ENCODE measurements around the gene PXMP4. TPM values are rescaled to one million over a fixed set of nuclear protein-coding genes. Genes with fewer than 3 reads are reported as not detected.
A peak's percentile ranks its signal among the peaks of the same experiment; 100 is the strongest.

The PXMP4 gene
- total and polyA plus RNA-seq, 12 donors = 6.8 to 47.4 (median 20.4) TPM

DNA sequence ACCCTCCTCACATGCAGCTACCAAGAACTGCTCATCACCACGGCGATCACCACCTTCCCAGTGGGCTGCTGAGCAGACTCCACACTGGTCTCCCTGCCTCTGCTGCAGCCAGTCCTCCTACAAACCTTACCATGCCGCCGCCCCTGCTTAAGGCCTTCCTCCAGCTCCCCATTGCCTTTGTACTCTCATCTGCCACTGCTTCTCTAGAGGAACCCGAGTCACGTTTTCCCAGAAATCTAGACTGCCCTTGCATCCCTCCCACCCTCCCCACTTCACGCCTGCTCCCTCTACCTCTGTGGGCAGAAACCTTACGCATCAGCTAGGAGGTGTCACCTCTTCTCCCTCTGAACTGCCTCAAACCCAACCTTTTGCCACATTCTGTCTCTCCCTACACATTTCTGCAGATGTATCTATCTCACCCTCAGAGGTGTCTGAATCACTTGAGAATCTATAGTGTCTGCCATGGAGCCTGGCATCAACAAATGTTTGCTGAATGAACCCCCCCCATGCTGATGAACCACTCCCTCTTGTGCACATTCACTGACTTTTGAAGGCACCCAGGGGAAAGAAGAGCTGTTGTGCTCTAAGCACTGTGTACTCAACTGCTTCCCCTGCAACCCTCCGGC lies 38.3 kb downstream of the PXMP4 start:
- Histone ChIP-seq H3K27me3 (no peaks in the 10 kb centered on the region), H3K4me1 (replicated peaks in 1 of 2) (peaks cover 4 to 10% of the 10 kb centered on the region in 2 donors), H3K36me3 (replicated peaks in 1 of 2) (no peaks in the 10 kb centered on the region), H3K27ac (no peak overlapping the region), H3K9me3 (replicated peaks in 1 of 3) (no peaks in the 10 kb centered on the region), H3K4me3 (no peak overlapping the region)
- WGBS, 4 donors = 89 to 96% (median 91%) methylated on average over 9 of the region's 9 CpGs
- no peak for DNase-seq
- intact Hi-C loops (cut with DNase I) = loop anchor here in 1 of 2 donors (5.0 kb wide), 1 partner anchor 40 kb away; the partner anchor contains the start of gene PXMP4
- TF ChIP-seq, protein P1, sequence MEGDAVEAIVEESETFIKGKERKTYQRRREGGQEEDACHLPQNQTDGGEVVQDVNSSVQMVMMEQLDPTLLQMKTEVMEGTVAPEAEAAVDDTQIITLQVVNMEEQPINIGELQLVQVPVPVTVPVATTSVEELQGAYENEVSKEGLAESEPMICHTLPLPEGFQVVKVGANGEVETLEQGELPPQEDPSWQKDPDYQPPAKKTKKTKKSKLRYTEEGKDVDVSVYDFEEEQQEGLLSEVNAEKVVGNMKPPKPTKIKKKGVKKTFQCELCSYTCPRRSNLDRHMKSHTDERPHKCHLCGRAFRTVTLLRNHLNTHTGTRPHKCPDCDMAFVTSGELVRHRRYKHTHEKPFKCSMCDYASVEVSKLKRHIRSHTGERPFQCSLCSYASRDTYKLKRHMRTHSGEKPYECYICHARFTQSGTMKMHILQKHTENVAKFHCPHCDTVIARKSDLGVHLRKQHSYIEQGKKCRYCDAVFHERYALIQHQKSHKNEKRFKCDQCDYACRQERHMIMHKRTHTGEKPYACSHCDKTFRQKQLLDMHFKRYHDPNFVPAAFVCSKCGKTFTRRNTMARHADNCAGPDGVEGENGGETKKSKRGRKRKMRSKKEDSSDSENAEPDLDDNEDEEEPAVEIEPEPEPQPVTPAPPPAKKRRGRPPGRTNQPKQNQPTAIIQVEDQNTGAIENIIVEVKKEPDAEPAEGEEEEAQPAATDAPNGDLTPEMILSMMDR (IDR thresholded peaks at IDR 0.05) = no peak
- TF ChIP-seq POLR2A (IDR thresholded peaks at IDR 0.05) = no peak

DNA sequence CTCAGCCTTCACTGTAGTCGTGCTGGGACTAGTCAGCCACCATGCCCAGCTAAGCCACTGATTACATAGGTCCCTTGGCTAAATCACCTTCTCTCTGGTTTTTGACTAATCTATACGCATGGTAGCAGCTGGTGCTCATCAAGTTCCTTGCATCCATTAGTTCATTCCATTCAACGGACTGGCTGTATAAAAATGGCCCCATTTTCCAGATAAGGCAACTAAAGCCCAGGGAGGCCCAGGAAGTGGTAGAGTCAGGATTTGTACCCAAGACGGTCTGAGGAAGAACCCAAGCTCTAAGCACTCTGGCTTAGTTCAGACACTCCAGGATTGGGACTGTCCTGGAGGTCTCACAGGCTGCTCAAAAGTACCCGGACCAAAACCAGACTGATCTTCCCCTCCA lies 38.8 kb downstream of the PXMP4 start:
- no peak for DNase-seq
- Histone ChIP-seq H3K9me3 (replicated peaks in 1 of 3) (no peaks in the 10 kb centered on the region), H3K36me3 (replicated peaks in 1 of 2) (no peaks in the 10 kb centered on the region), H3K27ac (no peak overlapping the region), H3K4me3 (no peak overlapping the region), H3K27me3 (no peaks in the 10 kb centered on the region), H3K4me1 (replicated peaks in 1 of 2) (peaks cover 4 to 9% of the 10 kb centered on the region in 2 donors)
- TF ChIP-seq POLR2A (IDR thresholded peaks at IDR 0.05) = no peak
- TF ChIP-seq, protein P1 (IDR thresholded peaks at IDR 0.05) = no peak
- WGBS, 4 donors = 86 to 93% (median 89%) methylated on average over 5 of the region's 5 CpGs
- intact Hi-C loops (cut with DNase I) = loop anchor here in 1 of 2 donors (5.0 kb wide), 1 partner anchor 41 kb away; the partner anchor contains the start of gene PXMP4

DNA sequence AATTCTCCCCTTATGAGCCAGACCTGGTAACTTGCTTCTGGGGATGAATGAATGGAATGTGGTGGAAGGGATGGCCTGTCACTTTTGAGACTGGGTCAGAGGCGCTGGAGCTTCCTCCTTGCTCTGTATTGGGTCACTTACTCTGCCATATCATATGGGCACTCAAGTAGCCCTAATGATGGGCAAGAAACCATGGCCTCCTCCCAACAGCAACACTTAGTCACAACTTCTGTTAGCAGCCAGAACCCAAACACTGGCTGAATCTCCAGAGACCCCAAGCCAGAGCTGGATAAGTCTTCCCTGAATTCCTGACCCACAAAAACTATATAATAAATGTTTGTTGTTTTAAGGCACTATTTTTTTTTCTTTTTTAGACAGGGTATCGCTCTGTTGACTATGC lies 39.4 kb downstream of the PXMP4 start:
- TF ChIP-seq, protein P1 (IDR thresholded peaks at IDR 0.05) = no peak
- TF ChIP-seq POLR2A (IDR thresholded peaks at IDR 0.05) = no peak
- DNase-seq = no peak
- Histone ChIP-seq H3K9me3 (replicated peaks in 1 of 3) (no peaks in the 10 kb centered on the region), H3K4me3 (no peak overlapping the region), H3K36me3 (replicated peaks in 1 of 2) (no peaks in the 10 kb centered on the region), H3K4me1 (replicated peaks in 1 of 2) (peaks cover 9 to 14% of the 10 kb centered on the region in 2 donors), H3K27me3 (no peaks in the 10 kb centered on the region), H3K27ac (no peak overlapping the region)
- intact Hi-C loops (cut with DNase I) = loop anchor here in 1 of 2 donors (5.0 kb wide), 1 partner anchor 42 kb away; the partner anchor contains the start of gene PXMP4
- WGBS, 4 donors = 91 to 98% (median 94%) methylated on average over 2 of the region's 2 CpGs

DNA sequence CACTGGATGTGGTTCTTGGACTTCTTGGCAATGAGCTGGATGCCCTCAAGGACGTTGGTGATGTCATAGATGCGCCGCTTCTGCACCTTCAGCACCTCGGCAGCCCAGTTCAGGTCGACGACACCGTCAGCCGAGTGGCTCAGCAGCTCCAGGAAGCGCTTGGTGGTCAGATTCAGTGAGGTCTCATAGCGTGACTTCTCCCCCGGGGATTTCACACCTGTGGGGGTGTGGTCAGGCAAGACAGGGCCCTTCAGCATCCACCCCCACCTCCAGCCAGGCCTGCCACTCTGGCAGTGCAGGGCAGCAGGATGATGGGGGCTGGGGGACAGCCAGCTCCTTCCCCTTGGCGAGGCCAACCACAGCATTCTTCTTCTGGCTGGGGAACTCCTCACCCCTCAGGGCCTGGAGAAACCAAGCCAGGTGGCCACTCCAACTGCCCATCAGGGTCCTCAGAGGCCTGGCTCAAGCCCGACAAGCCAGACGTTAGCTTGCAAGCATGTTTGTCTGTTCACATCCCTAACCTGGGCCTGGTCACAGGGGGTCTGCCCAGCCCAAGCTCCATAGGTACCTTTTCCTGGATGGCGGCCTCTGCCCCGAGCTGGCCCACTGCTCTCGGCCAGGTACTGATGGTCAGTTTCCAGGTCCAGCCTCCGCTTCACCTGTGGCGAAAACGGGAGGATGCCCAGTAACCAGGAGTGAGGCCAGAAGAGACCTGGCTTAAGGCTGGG lies 40.2 kb downstream of the PXMP4 start:
- Histone ChIP-seq H3K4me3 (no peak overlapping the region), H3K27me3 (no peaks in the 10 kb centered on the region), H3K27ac (no peak overlapping the region), H3K9me3 (replicated peaks in 1 of 3) (no peaks in the 10 kb centered on the region), H3K4me1 (replicated peaks in 1 of 2) (peaks cover 12 to 16% of the 10 kb centered on the region in 2 donors), H3K36me3 (replicated peaks in 1 of 2) (no peaks in the 10 kb centered on the region)
- WGBS, 4 donors = 64 to 74% (median 71%) methylated on average over 3 to 20 of the region's 20 CpGs
- intact Hi-C loops (cut with DNase I) = loop anchor here in 1 of 2 donors (5.0 kb wide), 1 partner anchor 42 kb away; the partner anchor contains the start of gene PXMP4
- TF ChIP-seq POLR2A (IDR thresholded peaks at IDR 0.05) = no peak
- TF ChIP-seq, protein P1 (IDR thresholded peaks at IDR 0.05) = no peak
- DNase-seq = peak in 1 of 7 donors; percentile 42

Data from adrenal gland (tissue), 12 donors.